Panc1 (cell line): ENCODE data around the gene STAMBP.

Source experiments
- POLR2AphosphoS5 ChIP-seq: IDR thresholded peaks from 2 replicates; pipeline ENCODE4 v1.6.1; 2012; ENCODE audit warnings: mild to moderate bottlenecking, low read depth, low read length, moderate library complexity
- TCF7L2 ChIP-seq: IDR thresholded peaks from 2 replicates; pipeline ENCODE4 v1.6.1; 2011; ENCODE audit warnings: mild to moderate bottlenecking, low read depth, low read length, inconsistent platforms
- TF ChIP-seq, protein P1 (sequence below): fragments of 450-650 bp; IDR thresholded peaks from 2 replicates; pipeline ENCODE4 v1.5.1; 2017; ENCODE audit warnings: mild to moderate bottlenecking

DNA sequence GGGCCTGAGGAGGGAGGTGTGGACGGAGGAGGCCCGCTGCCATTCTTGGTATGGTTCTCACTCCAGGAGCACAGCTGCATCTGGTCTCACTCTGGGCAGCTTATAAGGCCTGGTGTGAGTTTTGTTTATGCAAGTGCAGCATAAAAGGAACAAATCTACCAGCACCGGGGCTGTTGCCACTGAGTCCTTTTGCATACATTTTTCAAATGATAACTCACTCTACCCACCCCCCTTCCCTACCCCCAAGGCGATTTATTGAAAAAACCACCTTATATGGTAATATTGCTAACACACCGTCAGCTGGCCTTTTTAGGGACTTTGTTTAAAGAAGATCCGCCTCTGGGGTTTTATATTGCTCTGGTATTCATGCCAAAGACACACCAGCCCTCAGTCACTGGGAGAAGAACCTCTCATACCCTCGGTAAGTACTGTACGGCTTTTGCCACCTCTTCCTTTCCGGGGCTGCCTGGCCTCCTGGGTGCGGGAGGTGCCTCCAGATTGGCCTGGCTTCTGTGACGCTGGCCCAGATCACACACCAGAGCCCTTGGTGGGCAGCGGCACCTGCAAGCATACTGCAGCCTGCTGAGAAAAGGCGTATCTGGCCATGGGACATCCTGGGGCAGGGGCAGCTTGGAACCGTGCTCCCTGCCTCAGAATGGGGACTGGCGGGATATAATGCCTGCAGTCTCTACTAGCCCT is 64.0 kb downstream of the STAMBP start, which contains the start of gene ACTG2:
- TF ChIP-seq, protein P1, sequence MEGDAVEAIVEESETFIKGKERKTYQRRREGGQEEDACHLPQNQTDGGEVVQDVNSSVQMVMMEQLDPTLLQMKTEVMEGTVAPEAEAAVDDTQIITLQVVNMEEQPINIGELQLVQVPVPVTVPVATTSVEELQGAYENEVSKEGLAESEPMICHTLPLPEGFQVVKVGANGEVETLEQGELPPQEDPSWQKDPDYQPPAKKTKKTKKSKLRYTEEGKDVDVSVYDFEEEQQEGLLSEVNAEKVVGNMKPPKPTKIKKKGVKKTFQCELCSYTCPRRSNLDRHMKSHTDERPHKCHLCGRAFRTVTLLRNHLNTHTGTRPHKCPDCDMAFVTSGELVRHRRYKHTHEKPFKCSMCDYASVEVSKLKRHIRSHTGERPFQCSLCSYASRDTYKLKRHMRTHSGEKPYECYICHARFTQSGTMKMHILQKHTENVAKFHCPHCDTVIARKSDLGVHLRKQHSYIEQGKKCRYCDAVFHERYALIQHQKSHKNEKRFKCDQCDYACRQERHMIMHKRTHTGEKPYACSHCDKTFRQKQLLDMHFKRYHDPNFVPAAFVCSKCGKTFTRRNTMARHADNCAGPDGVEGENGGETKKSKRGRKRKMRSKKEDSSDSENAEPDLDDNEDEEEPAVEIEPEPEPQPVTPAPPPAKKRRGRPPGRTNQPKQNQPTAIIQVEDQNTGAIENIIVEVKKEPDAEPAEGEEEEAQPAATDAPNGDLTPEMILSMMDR: no peak
- TF ChIP-seq POLR2AphosphoS5 (no peak), TCF7L2 (no peak)
